Psoas muscle (tissue), 8 donors: ENCODE measurements around the gene IPO5. TPM values are rescaled to one million over a fixed set of nuclear protein-coding genes. Genes with fewer than 3 reads are reported as not detected.
"Not testable (repeated sequence)": the region's sequence is repeated elsewhere in the genome, so short reads cannot be mapped to it uniquely, and the experiment has no call there.

Experiments used
- ATAC-seq, 4 donors: fragments of 200-7000 bp; cut with Tn5 transposase; one replicate each; pipeline ENCODE4 v1.9.1; 2020; ENCODE audit warnings: moderate library complexity in 3 of 4, mild to moderate bottlenecking in 2 of 4
- DNase-seq, 2 donors: peaks; one replicate each; pipeline ENCODE4 v3.0.0-alpha.2; 2020
- H3K27ac ChIP-seq: fragments of 200-600 bp; one replicate; pipeline ENCODE4 v1.8.0; 2022
- H3K27me3 ChIP-seq, 3 donors: fragments of 200-600 bp in 1 of 3; one replicate each; pipeline versions ENCODE4 v1.6.1 to v1.8.0; 2013 to 2022; ENCODE audit warnings: low read length in 2 of 3, mild to moderate bottlenecking in 2 of 3, moderate library complexity in 1 of 3; ENCODE audit not compliant: insufficient read depth in 3 of 3
- H3K36me3 ChIP-seq, 2 donors: fragments of 200-600 bp in 1 of 2; one replicate each; pipeline versions ENCODE4 v1.6.1 to v1.8.0; 2013 to 2022; ENCODE audit warnings: low read depth in 1 of 2, mild to moderate bottlenecking in 1 of 2, moderate library complexity in 1 of 2; ENCODE audit not compliant: insufficient read depth in 1 of 2
- H3K4me1 ChIP-seq: fragments of 200-600 bp; one replicate; pipeline ENCODE4 v1.8.0; 2022
- H3K4me3 ChIP-seq: fragments of 200-600 bp; one replicate; pipeline ENCODE4 v1.8.0; 2022; ENCODE audit warnings: mild to moderate bottlenecking
- H3K9me3 ChIP-seq: fragments of 200-600 bp; one replicate; pipeline ENCODE4 v1.8.0; 2022
- CTCF ChIP-seq: fragments of 200-600 bp; IDR thresholded peaks from one replicate; pipeline ENCODE4 v1.8.0; 2022; ENCODE audit warnings: antibody characterized with exemption
- WGBS, 3 donors: extraction: QIAGEN DNeasy Blood & Tissue Kit; methylation state at CpG; one replicate each; pipeline versions ENCODE4 v1.1.6 to v1.1.7; 2013; 5-methylcytosine and 5-hydroxymethylcytosine counted together
- intact Hi-C, 2 donors: fragments of 100-400 bp; cut with DNase I; formaldehyde crosslinking; loops; one replicate each; pipeline versions ENCODE4 v1.11.0 to v1.14.2; 2022
- polyA plus RNA-seq, 3 donors: library from polyadenylated mRNA; stranded (reverse); fragments of 200-250 nt; gene quantifications; one replicate each; pipeline ENCODE4 v1.2.3, GENCODE V29; 2013
- total RNA-seq, 4 donors: library from RNA; stranded (reverse); fragmentation: NEBNext Ultra II Directional in 2 of 4; extraction: Animal tissue kit (Norgen Biotek cat#: 25700) in 2 of 4; gene quantifications; one replicate each; pipeline versions ENCODE4 v1.2.1 to v1.2.4, GENCODE V29; 2021 to 2023
- donor health status: healthy with polysubstance abuse.
- donor health status: DM: no; HTN: no; CAD: no; lungs with moderate emphysema.
- donor health status: Bipolar disorder and iron deficiency.
- donor health status: healthy.
- donor health status: DM: yes; HTN: yes; CAD: no.
- donor health status: DM: no; HTN: no; CAD: no.
- donor health status: DM: no; HTN: no; CAD: no.
- donor health status: DM: yes; HTN: yes; CAD: no.

The IPO5 gene
- total and polyA plus RNA-seq, 7 donors: 60.6 to 186 (median 153) TPM

- TF ChIP-seq CTCF: no peak
- H3K9me3 ChIP-seq: no peaks in the 10 kb centered on the region
- H3K27ac ChIP-seq: no peak overlapping the region
- no peaks in the 10 kb centered on the region for H3K4me1 ChIP-seq
- no peak overlapping the region for H3K4me3 ChIP-seq
- no peak for ATAC-seq
- H3K36me3 ChIP-seq: no peaks in the 10 kb centered on the region
- WGBS, 3 donors: 89 to 93% (median 91%) methylated on average over 5 of the region's 5 CpGs
- DNase-seq: no peak
- intact Hi-C loops: no loop called here
- H3K27me3 ChIP-seq: no peaks in the 10 kb centered on the region
Observed at GRCh38 chr13:97945792-97946419, 7.6 kb upstream of the IPO5 start.

GRCh38 chr13:97946951-97947588 lies 6.4 kb upstream of the IPO5 start:
- intact Hi-C loops: no loop called here
- Histone ChIP-seq H3K27me3 (no peaks in the 10 kb centered on the region), H3K9me3 (no peaks in the 10 kb centered on the region), H3K4me1 (no peaks in the 10 kb centered on the region), H3K4me3 (no peak overlapping the region), H3K27ac (no peak overlapping the region), H3K36me3 (no peaks in the 10 kb centered on the region)
- WGBS, 3 donors: 71 to 86% (median 76%) methylated on average over 3 of the region's 3 CpGs
- no peak for TF ChIP-seq CTCF
- ATAC-seq: no peak
- DNase-seq: no peak

- Histone ChIP-seq H3K27ac (no peak overlapping the region), H3K9me3 (no peaks in the 10 kb centered on the region), H3K4me1 (no peaks in the 10 kb centered on the region), H3K4me3 (no peak overlapping the region), H3K36me3 (no peaks in the 10 kb centered on the region), H3K27me3 (no peaks in the 10 kb centered on the region)
- DNase-seq (no peak), ATAC-seq (no peak)
- TF ChIP-seq CTCF: no peak
- intact Hi-C loops: no loop called here
- WGBS, 3 donors: 95 to 100% (median 98%) methylated on average over 3 of the region's 3 CpGs
Observed at GRCh38 chr13:97948041-97948440, 5.4 kb upstream of the IPO5 start.

- H3K36me3 ChIP-seq, ATAC-seq, H3K27me3 ChIP-seq, H3K9me3 ChIP-seq, H3K27ac ChIP-seq, H3K4me3 ChIP-seq, H3K4me1 ChIP-seq, DNase-seq, intact Hi-C loops: not testable (repeated sequence)
- 89 to 96% (median 93%) methylated on average over 5 of the region's 5 CpGs for WGBS, 3 donors
Observed at GRCh38 chr13:97949316-97949715, 4.2 kb upstream of the IPO5 start.

- Histone ChIP-seq H3K9me3 (no peaks in the 10 kb centered on the region), H3K36me3 (no peaks in the 10 kb centered on the region), H3K27me3 (no peaks in the 10 kb centered on the region), H3K4me1 (no peaks in the 10 kb centered on the region), H3K4me3 (no peak overlapping the region), H3K27ac (no peak overlapping the region)
- ATAC-seq: no peak
- TF ChIP-seq CTCF: no peak
- intact Hi-C loops: no loop called here
- no peak for DNase-seq
- 82 to 95% (median 87%) methylated on average over 4 of the region's 4 CpGs for WGBS, 3 donors
Observed at GRCh38 chr13:97951376-97951775, 2.1 kb upstream of the IPO5 start.

GRCh38 chr13:97952831-97953230 lies 644 bp upstream of the IPO5 start:
- intact Hi-C loops, DNase-seq, H3K9me3 ChIP-seq, H3K4me1 ChIP-seq, H3K36me3 ChIP-seq, H3K27me3 ChIP-seq, H3K4me3 ChIP-seq, H3K27ac ChIP-seq, ATAC-seq: not testable (repeated sequence)
- 73 to 76% (median 76%) methylated on average over 4 of the region's 4 CpGs for WGBS, 3 donors
